Islet precursor cell (in vitro differentiated cells): ENCODE data around the gene MAPK7.

Source experiments
- DNase-seq: peaks from one replicate; pipeline ENCODE4 v3.0.0-alpha.2; 2018

Gene MAPK7

GRCh38 chr17:19402171-19402570 is 23.9 kb downstream of the MAPK7 start:
- DNase-seq, result no peak

GRCh38 chr17:19403021-19403420 is 24.7 kb downstream of the MAPK7 start:
- DNase-seq, result no peak

- no peak for DNase-seq
Measured at GRCh38 chr17:19404264-19404663, 26.0 kb downstream of the MAPK7 start.

GRCh38 chr17:19405114-19405513 is 26.8 kb downstream of the MAPK7 start:
- DNase-seq, result no peak

- DNase-seq, result no peak
Measured at GRCh38 chr17:19407601-19408345, 29.5 kb downstream of the MAPK7 start.

GRCh38 chr17:19408346-19408710 is 30.0 kb downstream of the MAPK7 start:
- DNase-seq, result no peak

- DNase-seq, result no peak
Measured at GRCh38 chr17:19409066-19409465, 30.8 kb downstream of the MAPK7 start.

- peak; percentile 91 for DNase-seq
Measured at GRCh38 chr17:19409509-19409908, 31.2 kb downstream of the MAPK7 start.

GRCh38 chr17:19410091-19410490 is 31.8 kb downstream of the MAPK7 start:
- DNase-seq, result no peak

GRCh38 chr17:19410875-19411620 is 32.8 kb downstream of the MAPK7 start, which contains the start of gene RNF112:
TSS of gene RNF112 (plus strand) at chr17:19411232. CDS start at chr17:19411409, 177 bp downstream.
- no peak for DNase-seq

- no peak for DNase-seq
Measured at GRCh38 chr17:19411631-19412030, 33.3 kb downstream of the MAPK7 start.

GRCh38 chr17:19412510-19412909 is 34.2 kb downstream of the MAPK7 start:
- no peak for DNase-seq

GRCh38 chr17:19412984-19413383 is 34.7 kb downstream of the MAPK7 start:
- no peak for DNase-seq

- no peak for DNase-seq
Measured at GRCh38 chr17:19413761-19414160, 35.5 kb downstream of the MAPK7 start.

- peak; percentile 48 for DNase-seq
Measured at GRCh38 chr17:19414396-19415280, 36.3 kb downstream of the MAPK7 start.

GRCh38 chr17:19415311-19415710 is 37.0 kb downstream of the MAPK7 start:
- DNase-seq, result peak; percentile 50

- DNase-seq, result peak; percentile 52
Measured at GRCh38 chr17:19415806-19416775, 37.8 kb downstream of the MAPK7 start.

GRCh38 chr17:19417611-19418010 is 39.3 kb downstream of the MAPK7 start:
- DNase-seq, result no peak

GRCh38 chr17:19418251-19418992 is 40.1 kb downstream of the MAPK7 start:
- peak; percentile 66 for DNase-seq

- DNase-seq, result no peak
Measured at GRCh38 chr17:19421219-19421618, 42.9 kb downstream of the MAPK7 start.

GRCh38 chr17:19421926-19422325 is 43.6 kb downstream of the MAPK7 start:
- DNase-seq, result no peak
